Measurements from ENCODE around the gene DNM1.

DNA sequence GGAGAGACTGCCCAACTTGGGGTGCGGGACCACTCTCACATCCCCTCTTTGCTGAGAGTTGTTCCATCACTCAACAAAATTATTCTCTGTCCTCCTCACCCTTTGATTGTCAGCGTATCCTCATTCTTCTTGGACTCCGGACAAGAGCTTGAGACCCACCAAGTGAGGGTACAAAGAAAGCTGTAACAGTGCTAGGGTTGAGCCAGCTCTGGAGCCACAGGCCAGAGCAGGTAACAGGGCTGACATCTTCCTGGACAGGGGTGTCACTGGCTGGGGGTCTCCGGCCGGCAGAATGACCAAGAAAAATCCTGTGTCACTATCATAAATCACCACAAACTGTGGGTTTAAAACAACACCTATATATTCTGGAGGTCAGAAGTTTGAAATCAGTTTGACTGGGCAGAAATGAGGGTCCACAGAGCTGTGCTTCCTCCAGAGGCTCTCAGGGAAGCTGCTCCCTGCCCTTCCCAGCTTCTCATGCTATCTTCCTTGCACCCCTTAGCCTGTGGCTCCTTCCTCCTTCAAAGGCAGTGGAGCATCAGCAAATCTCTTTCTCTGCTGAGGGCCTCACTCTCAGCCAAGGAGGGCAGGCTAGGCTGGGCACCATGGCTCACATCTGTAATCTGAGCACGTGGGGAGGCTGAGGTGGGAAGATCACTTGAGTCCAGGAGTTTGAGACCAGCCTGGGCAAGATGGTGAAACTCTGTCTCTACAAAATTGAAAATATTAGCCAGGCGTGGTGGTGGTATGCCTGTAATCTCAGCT lies 47.3 kb upstream of the DNM1 start:
- TF ChIP-seq CTCF (IDR thresholded peaks at IDR 0.05; ENCODE audit: insufficient read depth, low read length) (no peak), POLR2AphosphoS5 (IDR thresholded peaks at IDR 0.05; ENCODE audit: low read depth) (no peak), GABPA (IDR thresholded peaks at IDR 0.05; ENCODE audit: low read depth) (no peak), SPI1 (IDR thresholded peaks at IDR 0.05; ENCODE audit: borderline replicate concordance, low read depth) (no peak)
- TF ChIP-seq, protein P1, sequence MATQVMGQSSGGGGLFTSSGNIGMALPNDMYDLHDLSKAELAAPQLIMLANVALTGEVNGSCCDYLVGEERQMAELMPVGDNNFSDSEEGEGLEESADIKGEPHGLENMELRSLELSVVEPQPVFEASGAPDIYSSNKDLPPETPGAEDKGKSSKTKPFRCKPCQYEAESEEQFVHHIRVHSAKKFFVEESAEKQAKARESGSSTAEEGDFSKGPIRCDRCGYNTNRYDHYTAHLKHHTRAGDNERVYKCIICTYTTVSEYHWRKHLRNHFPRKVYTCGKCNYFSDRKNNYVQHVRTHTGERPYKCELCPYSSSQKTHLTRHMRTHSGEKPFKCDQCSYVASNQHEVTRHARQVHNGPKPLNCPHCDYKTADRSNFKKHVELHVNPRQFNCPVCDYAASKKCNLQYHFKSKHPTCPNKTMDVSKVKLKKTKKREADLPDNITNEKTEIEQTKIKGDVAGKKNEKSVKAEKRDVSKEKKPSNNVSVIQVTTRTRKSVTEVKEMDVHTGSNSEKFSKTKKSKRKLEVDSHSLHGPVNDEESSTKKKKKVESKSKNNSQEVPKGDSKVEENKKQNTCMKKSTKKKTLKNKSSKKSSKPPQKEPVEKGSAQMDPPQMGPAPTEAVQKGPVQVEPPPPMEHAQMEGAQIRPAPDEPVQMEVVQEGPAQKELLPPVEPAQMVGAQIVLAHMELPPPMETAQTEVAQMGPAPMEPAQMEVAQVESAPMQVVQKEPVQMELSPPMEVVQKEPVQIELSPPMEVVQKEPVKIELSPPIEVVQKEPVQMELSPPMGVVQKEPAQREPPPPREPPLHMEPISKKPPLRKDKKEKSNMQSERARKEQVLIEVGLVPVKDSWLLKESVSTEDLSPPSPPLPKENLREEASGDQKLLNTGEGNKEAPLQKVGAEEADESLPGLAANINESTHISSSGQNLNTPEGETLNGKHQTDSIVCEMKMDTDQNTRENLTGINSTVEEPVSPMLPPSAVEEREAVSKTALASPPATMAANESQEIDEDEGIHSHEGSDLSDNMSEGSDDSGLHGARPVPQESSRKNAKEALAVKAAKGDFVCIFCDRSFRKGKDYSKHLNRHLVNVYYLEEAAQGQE (IDR thresholded peaks at IDR 0.05; ENCODE audit: insufficient replicate concordance, low read depth) = no peak
